Activated CD8-positive, alpha-beta T cell treated with anti-CD3 and anti-CD28 coated beads for 36 hours (primary cell): ENCODE measurements around the gene GBF1. TPM values are rescaled to one million over a fixed set of nuclear protein-coding genes. Genes with fewer than 3 reads are reported as not detected.
"Not testable (repeated sequence)": the region's sequence is repeated elsewhere in the genome, so short reads cannot be mapped to it uniquely, and the experiment has no call there.

Source experiments
- ATAC-seq: fragments of 200-7000 bp; cut with Tn5 transposase; one replicate; pipeline ENCODE4 v1.10.0; 2021; ENCODE audit warnings: mild to moderate bottlenecking, moderate library complexity
- CTCF ChIA-PET: fragments of 350-600 bp; sonication (Branson Sonifier 250); formaldehyde crosslinking; loops from one replicate; lab custom pipeline; 2021; ENCODE audit warnings: antibody characterized with exemption; lab: Charles Lee
- POLR2A ChIA-PET: fragments of 350-600 bp; sonication (Branson Sonifier 250); formaldehyde crosslinking; loops from one replicate; lab custom pipeline; 2021; ENCODE audit warnings: antibody characterized with exemption; lab: Charles Lee
- DNase-seq: peaks from one replicate; pipeline ENCODE4 v3.0.0-alpha.2; 2020
- H3K27ac Mint-ChIP-seq: one replicate; pipeline ENCODE4 v1.8.0; 2021; ENCODE audit warnings: mild to moderate bottlenecking, mixed read lengths
- H3K27me3 Mint-ChIP-seq: one replicate; pipeline ENCODE4 v1.8.0; 2021; ENCODE audit warnings: mixed read lengths
- H3K36me3 Mint-ChIP-seq: one replicate; pipeline ENCODE4 v1.8.0; 2021; ENCODE audit warnings: low read depth, mixed read lengths
- H3K4me1 Mint-ChIP-seq: one replicate; pipeline ENCODE4 v1.8.0; 2021; ENCODE audit warnings: low read depth, mixed read lengths
- H3K4me3 Mint-ChIP-seq: one replicate; pipeline ENCODE4 v1.8.0; 2021; ENCODE audit warnings: mild to moderate bottlenecking, moderate library complexity, mixed read lengths
- H3K9me3 Mint-ChIP-seq: one replicate; pipeline ENCODE4 v1.8.0; 2021; ENCODE audit warnings: mixed read lengths
- intact Hi-C: fragments of 100-400 bp; cut with micrococcal nuclease; formaldehyde crosslinking; loops from one replicate; pipeline ENCODE4 v1.10.0; 2022
- total RNA-seq, 2 experiments: library from RNA; stranded (reverse); gene quantifications; one replicate each; pipeline ENCODE4 v1.2.3, GENCODE V29; 2021
- TF ChIP-seq, protein P1 (sequence below): fragments of 200-600 bp; IDR thresholded peaks from one replicate; pipeline ENCODE4 v1.8.0; 2022; ENCODE audit warnings: antibody characterized with exemption, mild to moderate bottlenecking

The GBF1 gene
- total RNA-seq, 2 experiments from 2014 or later: 25.4 to 28.2 TPM

DNA sequence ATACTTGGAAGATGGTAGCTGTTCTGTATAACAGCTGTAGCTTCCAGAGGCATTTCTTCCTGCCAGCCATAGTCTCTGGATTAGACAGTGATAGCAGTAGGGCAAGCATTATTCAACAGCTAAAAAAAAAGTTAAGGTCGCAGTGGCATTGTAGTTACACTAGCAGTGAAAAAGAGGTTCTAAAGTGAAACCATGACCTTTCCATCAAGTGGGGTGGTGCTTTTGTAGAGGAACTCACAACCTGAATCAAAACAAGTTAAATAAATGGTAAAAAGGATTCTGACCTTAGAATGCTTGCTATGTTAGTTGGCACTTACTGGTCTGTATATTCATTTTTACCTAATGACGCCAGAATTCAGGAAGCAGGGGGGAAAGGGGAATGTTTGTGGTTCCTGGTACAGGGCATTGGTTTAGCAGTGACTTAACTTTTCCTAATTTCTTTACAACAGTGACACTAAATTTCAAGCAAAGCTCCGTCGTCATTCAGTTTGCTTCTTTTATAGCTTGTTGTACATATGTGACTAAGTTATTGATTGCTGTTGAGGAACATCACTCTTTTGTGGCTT is 55.0 kb downstream of the GBF1 start:
- POLR2A ChIA-PET: no interaction called here
- H3K27ac Mint-ChIP-seq: peak overlapping the region; percentile 83
- no peak overlapping the region for H3K4me3 Mint-ChIP-seq
- H3K27me3 Mint-ChIP-seq: no peaks in the 10 kb centered on the region
- no peak for DNase-seq
- TF ChIP-seq, protein P1, sequence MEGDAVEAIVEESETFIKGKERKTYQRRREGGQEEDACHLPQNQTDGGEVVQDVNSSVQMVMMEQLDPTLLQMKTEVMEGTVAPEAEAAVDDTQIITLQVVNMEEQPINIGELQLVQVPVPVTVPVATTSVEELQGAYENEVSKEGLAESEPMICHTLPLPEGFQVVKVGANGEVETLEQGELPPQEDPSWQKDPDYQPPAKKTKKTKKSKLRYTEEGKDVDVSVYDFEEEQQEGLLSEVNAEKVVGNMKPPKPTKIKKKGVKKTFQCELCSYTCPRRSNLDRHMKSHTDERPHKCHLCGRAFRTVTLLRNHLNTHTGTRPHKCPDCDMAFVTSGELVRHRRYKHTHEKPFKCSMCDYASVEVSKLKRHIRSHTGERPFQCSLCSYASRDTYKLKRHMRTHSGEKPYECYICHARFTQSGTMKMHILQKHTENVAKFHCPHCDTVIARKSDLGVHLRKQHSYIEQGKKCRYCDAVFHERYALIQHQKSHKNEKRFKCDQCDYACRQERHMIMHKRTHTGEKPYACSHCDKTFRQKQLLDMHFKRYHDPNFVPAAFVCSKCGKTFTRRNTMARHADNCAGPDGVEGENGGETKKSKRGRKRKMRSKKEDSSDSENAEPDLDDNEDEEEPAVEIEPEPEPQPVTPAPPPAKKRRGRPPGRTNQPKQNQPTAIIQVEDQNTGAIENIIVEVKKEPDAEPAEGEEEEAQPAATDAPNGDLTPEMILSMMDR: no peak
- peak; percentile 69 for ATAC-seq
- H3K4me1 Mint-ChIP-seq: peaks cover 26% of the 10 kb centered on the region
- H3K36me3 Mint-ChIP-seq: peaks cover 10% of the 10 kb centered on the region
- intact Hi-C loops: no loop called here
- CTCF ChIA-PET: interaction anchor here (1.7 to 2.9 kb wide), 2 partner anchors 51 to 69 kb away, joined by 8 to 12 read pairs; no protein-coding TSS in a partner anchor
- H3K9me3 Mint-ChIP-seq: no peaks in the 10 kb centered on the region

DNA sequence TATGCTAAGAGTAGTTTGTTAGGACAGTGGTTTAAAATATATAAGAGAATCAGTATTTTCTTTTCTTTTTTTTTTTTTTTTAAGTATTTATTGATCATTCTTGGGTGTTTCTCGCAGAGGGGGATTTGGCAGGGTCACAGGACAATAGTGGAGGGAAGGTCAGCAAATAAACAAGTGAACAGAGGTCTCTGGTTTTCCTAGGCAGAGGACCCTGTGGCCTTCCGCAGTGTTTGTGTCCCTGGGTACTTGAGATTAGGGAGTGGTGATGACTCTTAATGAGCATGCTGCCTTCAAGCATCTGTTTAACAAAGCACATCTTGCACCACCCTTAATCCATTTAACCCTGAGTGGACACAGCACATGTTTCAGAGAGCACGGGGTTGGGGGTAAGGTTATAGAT is 55.6 kb downstream of the GBF1 start:
- CTCF ChIA-PET: interaction anchor here (1.7 to 2.9 kb wide), 2 partner anchors 51 to 70 kb away, joined by 8 to 12 read pairs; no protein-coding TSS in a partner anchor
- H3K4me3 Mint-ChIP-seq, ATAC-seq, H3K27me3 Mint-ChIP-seq, POLR2A ChIA-PET, DNase-seq, H3K9me3 Mint-ChIP-seq, H3K36me3 Mint-ChIP-seq, intact Hi-C loops: not testable (repeated sequence)
- Mint-ChIP-seq H3K4me1 (peaks cover 26% of the 10 kb centered on the region), H3K27ac (peak overlapping the region; percentile 83)

DNA sequence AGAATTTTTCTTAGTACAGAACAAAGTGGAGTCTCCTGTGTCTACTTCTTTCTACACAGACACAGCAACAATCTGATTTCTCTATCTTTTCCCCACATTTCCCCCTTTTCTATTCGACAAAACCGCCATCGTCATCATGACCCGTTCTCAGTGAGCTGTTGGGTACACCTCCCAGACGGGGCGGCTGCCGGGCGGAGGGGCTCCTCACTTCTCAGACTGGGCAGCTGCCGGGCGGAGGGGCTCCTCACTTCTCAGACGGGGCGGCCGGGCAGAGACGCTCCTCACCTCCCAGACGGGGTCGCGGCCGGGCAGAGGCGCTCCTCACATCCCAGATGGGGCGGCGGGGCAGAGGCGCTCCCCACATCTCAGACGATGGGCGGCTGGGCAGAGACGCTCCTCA is 56.0 kb downstream of the GBF1 start:
- intact Hi-C loops, H3K27ac Mint-ChIP-seq, DNase-seq, POLR2A ChIA-PET, H3K4me3 Mint-ChIP-seq, ATAC-seq, CTCF ChIA-PET, H3K36me3 Mint-ChIP-seq, H3K9me3 Mint-ChIP-seq, H3K27me3 Mint-ChIP-seq: not testable (repeated sequence)
- peaks cover 26% of the 10 kb centered on the region for H3K4me1 Mint-ChIP-seq

DNA sequence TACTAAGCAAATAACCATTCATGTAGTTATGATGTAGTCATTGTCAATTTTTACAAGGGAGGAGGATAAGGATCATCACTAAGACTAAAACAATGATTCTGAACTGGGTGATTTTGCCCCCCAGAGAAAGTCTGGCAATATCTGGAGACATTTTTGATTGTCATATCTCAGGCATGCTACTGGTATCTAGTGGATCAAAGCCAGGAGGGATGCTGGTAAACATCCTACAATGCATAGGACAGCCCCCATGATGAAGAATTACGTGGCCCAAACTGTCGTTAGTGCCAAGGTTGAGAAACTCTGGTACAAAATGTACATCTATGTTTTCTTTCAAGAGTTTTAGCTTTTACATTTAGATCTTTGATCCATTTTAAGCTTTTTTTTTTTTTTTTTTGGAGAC is 57.3 kb downstream of the GBF1 start:
- TF ChIP-seq, protein P1: no peak
- H3K9me3 Mint-ChIP-seq: no peaks in the 10 kb centered on the region
- DNase-seq (no peak), ATAC-seq (no peak)
- H3K4me3 Mint-ChIP-seq: no peak overlapping the region
- peaks cover 17% of the 10 kb centered on the region for H3K36me3 Mint-ChIP-seq
- POLR2A ChIA-PET: interaction anchor here (1.1 kb wide), 1 partner anchor 12 kb away, joined by 4 read pairs; no protein-coding TSS in a partner anchor
- intact Hi-C loops: no loop called here
- no peaks in the 10 kb centered on the region for H3K27me3 Mint-ChIP-seq
- H3K4me1 Mint-ChIP-seq: peaks cover 21% of the 10 kb centered on the region
- no peak overlapping the region for H3K27ac Mint-ChIP-seq
- CTCF ChIA-PET: interaction anchor here (1.0 to 1.2 kb wide), 2 partner anchors 39 to 50 kb away, joined by 3 to 4 read pairs; no protein-coding TSS in a partner anchor

DNA sequence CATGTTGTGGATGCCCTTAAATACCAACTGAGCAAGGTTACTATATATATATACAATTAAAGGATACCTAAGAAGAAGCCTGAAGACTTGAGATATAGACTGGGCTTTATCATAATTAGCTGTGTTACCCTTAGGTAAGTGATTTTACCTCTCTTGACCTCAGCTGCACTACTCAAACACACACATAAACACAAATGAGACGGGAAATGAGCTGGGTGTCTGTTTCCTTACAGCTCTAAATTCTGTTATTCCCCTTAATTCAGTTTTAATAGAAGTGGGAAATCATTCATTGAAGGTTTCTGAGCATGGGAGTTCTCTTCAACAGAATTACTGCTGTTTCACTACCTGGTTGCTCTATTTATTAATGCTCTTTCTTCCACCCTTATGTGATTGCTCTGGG is 60.7 kb downstream of the GBF1 start:
- H3K27ac Mint-ChIP-seq: no peak overlapping the region
- ATAC-seq (no peak), DNase-seq (no peak)
- ChIA-PET CTCF (interaction anchor here (1.1 to 2.3 kb wide), 3 partner anchors 9 to 75 kb away, joined by 3 to 9 read pairs (median 7); no protein-coding TSS in a partner anchor), POLR2A (no interaction called here)
- peaks cover 18% of the 10 kb centered on the region for H3K4me1 Mint-ChIP-seq
- H3K4me3 Mint-ChIP-seq: no peak overlapping the region
- H3K27me3 Mint-ChIP-seq: no peaks in the 10 kb centered on the region
- intact Hi-C loops: no loop called here
- TF ChIP-seq, protein P1: no peak
- H3K36me3 Mint-ChIP-seq: peaks cover 12% of the 10 kb centered on the region
- H3K9me3 Mint-ChIP-seq: peaks cover 3% of the 10 kb centered on the region

DNA sequence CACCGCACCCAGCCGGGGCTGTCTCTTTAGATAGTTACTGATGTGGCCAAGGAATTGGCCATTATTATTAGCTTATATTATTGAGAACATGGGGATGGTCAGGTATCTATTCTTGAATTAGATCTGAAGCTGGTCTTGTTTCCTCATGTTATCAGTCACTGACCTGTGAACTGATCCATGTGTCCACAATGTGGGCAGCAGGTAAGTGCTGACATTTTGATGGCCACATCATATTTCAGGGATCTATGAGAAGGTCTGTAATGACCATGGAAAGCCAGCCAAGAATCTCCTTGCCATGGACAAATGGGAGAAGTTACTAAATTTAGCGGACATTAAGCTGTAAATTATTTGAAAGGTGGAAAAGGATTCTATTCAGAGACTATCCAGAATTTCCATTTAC is 61.4 kb downstream of the GBF1 start:
- ChIA-PET POLR2A (no interaction called here), CTCF (interaction anchor here (1.1 to 1.9 kb wide), 2 partner anchors 9 to 76 kb away, joined by 3 to 7 read pairs; no protein-coding TSS in a partner anchor)
- H3K36me3 Mint-ChIP-seq: peaks cover 12% of the 10 kb centered on the region

DNA sequence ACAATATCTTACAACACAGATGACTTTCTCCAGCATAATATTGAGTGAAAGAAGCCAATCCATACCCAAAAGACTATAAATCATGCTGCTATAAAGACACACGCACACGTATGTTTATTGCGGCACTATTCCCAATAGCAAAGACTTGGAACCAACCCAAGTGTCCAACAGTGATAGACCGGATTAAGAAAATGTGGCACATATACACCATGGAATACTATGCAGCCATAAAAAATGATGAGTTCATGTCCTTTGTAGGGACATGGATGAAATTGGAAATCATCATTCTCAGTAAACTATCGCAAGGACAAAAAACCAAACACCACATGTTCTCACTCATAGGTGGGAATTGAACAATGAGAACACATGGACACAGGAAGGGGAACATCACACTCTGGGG is 63.0 kb downstream of the GBF1 start:
- H3K27ac Mint-ChIP-seq, POLR2A ChIA-PET, H3K4me3 Mint-ChIP-seq, H3K36me3 Mint-ChIP-seq, H3K9me3 Mint-ChIP-seq, DNase-seq, intact Hi-C loops, H3K27me3 Mint-ChIP-seq, ATAC-seq: not testable (repeated sequence)
- CTCF ChIA-PET: interaction anchor here (1.6 to 1.9 kb wide), 3 partner anchors 15 to 79 kb away, joined by 4 to 8 read pairs (median 5); no protein-coding TSS in a partner anchor
- H3K4me1 Mint-ChIP-seq: peaks cover 36% of the 10 kb centered on the region

More for the DNA sequence above, 61.4 kb downstream of the GBF1 start:
- TF ChIP-seq, protein P1: no peak
- Mint-ChIP-seq H3K4me3 (no peak overlapping the region), H3K4me1 (peaks cover 25% of the 10 kb centered on the region), H3K9me3 (peaks cover 3% of the 10 kb centered on the region), H3K27me3 (no peaks in the 10 kb centered on the region), H3K27ac (no peak overlapping the region)
- intact Hi-C loops: no loop called here
- ATAC-seq (no peak), DNase-seq (no peak)
